LNCAP (cell line): Measurements from ENCODE around the gene DUSP10.

Source experiments
- TF ChIP-seq, protein P1 (sequence below): fragments of 450-650 bp; IDR thresholded peaks from 2 replicates; pipeline ENCODE4 v1.5.1; 2017; ENCODE audit warnings: mild to moderate bottlenecking

The DUSP10 gene

DNA sequence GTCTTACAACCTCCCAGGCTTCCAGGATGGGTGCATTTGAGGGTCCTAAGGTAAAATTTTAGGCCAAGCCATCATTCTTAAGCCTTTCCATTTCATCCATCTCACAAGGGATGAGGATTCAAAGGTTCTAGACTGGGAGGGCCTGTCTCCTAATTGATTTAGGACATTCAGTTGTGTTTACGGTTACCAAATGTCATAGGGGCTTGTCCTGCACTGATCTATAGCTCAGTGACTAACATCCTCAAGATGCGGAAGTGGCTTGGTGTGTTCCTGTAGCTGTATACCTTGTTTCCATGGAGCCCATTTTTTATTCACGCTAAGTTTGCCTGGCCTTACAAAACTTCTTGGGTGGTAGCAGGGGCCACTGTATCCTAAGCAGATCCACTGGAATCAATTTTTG is 52.8 kb downstream of the DUSP10 start:
- TF ChIP-seq, protein P1, sequence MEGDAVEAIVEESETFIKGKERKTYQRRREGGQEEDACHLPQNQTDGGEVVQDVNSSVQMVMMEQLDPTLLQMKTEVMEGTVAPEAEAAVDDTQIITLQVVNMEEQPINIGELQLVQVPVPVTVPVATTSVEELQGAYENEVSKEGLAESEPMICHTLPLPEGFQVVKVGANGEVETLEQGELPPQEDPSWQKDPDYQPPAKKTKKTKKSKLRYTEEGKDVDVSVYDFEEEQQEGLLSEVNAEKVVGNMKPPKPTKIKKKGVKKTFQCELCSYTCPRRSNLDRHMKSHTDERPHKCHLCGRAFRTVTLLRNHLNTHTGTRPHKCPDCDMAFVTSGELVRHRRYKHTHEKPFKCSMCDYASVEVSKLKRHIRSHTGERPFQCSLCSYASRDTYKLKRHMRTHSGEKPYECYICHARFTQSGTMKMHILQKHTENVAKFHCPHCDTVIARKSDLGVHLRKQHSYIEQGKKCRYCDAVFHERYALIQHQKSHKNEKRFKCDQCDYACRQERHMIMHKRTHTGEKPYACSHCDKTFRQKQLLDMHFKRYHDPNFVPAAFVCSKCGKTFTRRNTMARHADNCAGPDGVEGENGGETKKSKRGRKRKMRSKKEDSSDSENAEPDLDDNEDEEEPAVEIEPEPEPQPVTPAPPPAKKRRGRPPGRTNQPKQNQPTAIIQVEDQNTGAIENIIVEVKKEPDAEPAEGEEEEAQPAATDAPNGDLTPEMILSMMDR = no peak

DNA sequence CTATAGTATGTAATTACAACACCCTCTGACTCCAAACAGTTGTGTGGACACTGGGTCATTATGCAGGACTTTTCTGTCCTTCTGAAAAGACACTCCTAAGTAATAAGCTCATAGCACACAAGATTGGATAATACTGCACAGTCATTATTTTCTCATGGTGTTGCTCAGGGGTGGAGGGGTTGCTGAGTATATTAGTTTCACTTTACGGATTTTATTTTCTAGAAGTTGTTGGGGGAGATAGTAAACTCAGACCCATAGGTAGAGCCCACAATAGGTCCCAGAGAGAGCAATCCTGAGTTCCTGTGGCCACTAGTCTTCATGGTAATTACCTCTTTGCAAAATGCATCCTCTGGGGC is 53.4 kb downstream of the DUSP10 start:
- TF ChIP-seq, protein P1 = no peak

DNA sequence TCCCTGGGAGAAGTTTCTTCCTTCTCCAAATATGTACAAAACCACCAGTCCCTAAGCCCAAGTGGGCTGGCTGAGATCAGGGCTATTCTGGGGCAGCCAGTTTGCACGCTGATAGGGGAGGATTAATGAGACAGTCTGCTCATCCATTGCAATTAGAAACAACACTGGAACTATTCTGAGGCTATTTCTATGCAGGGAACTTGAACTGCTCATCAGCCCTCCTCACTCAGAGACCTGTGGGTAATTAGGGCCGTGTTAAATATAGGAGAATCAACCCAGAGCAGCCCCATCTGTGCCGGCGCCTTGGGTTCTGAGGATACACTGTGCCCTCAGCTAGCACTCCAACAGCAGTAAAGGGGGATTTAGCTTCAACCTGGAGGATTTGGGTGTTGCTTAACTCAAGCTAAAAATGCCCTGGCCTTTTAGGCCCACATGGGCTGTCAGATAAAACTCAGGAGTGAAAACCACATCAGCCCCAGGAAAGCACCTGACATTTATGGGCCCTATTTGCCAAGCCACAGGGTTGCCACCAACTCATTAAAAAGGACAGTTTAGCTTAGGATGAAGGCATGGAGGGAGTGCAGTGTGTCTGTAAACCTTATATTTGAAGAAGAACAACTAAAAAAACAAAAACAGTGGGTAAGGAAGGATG is 53.9 kb downstream of the DUSP10 start:
- TF ChIP-seq, protein P1 = no peak

DNA sequence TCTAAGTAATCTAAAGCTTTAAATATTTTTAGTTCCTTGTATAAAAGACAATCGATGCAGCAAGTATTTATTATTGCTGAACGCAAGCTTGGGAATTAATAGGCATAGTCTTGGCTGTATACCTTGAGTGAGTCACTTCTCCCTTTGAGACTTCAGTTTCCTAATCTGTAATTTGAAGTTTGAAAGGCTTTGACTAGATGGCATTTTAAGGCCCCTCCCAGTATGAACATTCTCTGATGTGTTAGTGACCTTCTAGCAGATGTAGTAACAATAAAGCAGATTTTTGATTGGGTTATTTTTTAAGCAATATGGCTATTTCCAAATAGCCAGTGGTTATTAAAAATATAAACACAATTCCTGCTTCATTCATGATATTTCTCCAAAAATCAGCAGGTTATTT is 58.2 kb downstream of the DUSP10 start:
- TF ChIP-seq, protein P1 = no peak

DNA sequence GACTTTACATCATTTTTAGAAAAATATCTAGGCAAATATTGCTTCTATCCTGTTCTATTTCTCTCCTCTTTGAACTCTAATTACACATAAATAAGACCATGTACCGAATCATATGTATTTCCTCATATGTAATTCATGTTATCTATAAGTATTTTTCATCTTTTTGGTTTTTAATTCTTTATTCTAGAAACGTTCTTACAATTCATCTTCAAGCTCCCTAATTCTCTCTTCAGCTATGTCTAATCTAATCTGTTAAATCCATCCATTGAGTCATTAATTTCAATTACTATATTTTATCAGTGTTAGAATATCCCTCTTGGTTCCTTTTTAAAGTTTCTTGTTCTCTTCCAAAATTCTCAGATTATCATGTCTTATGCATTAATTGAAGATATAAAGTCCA is 61.8 kb downstream of the DUSP10 start:
- TF ChIP-seq, protein P1 = no peak

DNA sequence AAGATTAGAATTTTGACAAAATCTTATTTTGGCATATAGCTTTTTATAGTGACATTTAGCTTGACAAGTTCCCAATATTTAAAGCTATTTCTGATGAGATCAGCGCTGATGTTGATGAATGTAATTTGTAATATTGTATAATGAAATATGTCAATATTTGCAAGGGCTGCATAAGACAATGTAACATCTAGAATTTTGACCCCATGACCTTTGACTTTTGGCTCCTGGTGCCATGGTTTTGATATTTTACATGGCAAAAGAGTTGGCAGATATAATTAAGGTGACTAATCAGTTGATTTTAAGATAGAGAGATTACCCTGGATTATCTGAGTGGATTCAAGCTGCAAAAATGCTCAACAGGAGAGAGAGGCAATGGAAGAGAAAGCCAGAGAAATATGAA is 63.9 kb downstream of the DUSP10 start:
- TF ChIP-seq, protein P1 = no peak

DNA sequence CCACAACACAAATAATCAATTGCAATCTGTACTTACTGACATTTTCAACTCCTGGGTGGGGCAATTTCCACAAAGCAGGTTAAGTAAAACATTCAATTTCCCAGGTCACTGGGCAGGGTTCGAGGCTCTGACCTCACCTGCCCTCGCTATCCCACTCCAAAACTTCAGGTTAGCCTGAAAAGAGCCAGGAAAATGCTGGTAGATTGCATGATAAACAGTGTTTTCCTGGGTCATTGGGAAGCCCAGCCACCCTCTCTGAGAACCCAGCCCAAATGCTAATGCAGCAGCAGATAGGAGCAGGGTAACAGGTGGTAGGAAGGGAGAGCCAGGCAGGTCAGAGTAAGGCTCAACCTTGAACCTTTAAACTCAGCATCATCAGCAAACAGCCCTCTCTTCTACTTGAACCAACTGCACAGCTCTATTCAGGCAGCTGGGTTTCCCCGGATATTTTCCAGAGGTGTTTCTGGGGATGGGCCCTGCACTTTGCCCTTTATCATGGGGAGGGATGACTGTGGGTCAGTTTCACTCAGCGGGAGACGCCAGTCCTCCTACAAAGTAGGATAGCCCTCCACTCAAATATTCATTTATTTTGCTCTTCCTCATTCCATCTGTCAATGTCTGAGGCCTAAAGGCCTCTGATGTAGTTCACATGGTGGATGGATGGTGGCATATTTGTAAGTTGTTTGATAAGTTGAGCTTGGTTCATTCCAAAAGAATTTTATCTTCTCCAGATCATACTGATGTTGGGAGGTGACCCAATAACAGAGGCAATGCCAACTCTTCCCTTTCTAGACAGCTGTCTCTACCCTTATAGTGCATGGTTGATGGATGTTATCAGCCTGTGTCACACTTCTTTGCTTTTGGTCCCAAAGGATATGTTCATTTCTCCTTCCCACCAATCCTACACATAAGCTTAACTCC is 65.7 kb downstream of the DUSP10 start:
- TF ChIP-seq, protein P1 = no peak
